GM12878 (cell line): Measurements from ENCODE around the gene CPVL. TPM values are rescaled to one million over a fixed set of nuclear protein-coding genes. Genes with fewer than 3 reads are reported as not detected.

ENCODE experiments used
- EGR1 ChIP-seq, 2 experiments: IDR thresholded peaks; 1 replicate in 1 of 2; 2 replicates in 1 of 2; pipeline ENCODE4 v1.6.1; 2011 to 2012; ENCODE audit warnings: low read depth in 2 of 2, low read length in 2 of 2, borderline replicate concordance in 1 of 2, mild to moderate bottlenecking in 1 of 2, moderate library complexity in 1 of 2
- EP300 ChIP-seq, 2 experiments: fragments of 150-350 bp in 1 of 2; IDR thresholded peaks; 2 replicates each; pipeline ENCODE4 v1.6.1; 2011 to 2012; ENCODE audit warnings: low read depth in 2 of 2, low read length in 2 of 2, borderline replicate concordance in 1 of 2, improper control_type of control experiment in 1 of 2, inconsistent platforms in 1 of 2; ENCODE audit not compliant: control insufficient read depth in 1 of 2
- NFYB ChIP-seq: IDR thresholded peaks from 2 replicates; pipeline ENCODE4 v1.6.1; 2011; ENCODE audit warnings: low read depth, mild to moderate bottlenecking, low read length, improper control_type of control experiment, moderate library complexity; ENCODE audit not compliant: insufficient read depth
- NR2F1 ChIP-seq: fragments of 450-650 bp; conservative IDR thresholded peaks from 2 replicates; pipeline ENCODE4 v1.6.1; 2017; ENCODE audit warnings: mild to moderate bottlenecking
- POLR2A ChIP-seq: IDR thresholded peaks from 2 replicates; pipeline ENCODE4 v1.6.1; 2011; ENCODE audit warnings: low read depth, mild to moderate bottlenecking, low read length
- POLR2AphosphoS2 ChIP-seq: IDR thresholded peaks from 2 replicates; pipeline ENCODE4 v1.6.1; 2011; ENCODE audit warnings: low read depth, mild to moderate bottlenecking, low read length, improper control_type of control experiment, moderate library complexity
- SREBF1 ChIP-seq: IDR thresholded peaks from 2 replicates; pipeline ENCODE4 v1.6.1; 2012; ENCODE audit warnings: mild to moderate bottlenecking, low read length
- TCF3 ChIP-seq: IDR thresholded peaks from 2 replicates; pipeline ENCODE4 v1.6.1; 2012; ENCODE audit warnings: low read depth, mild to moderate bottlenecking, low read length, borderline replicate concordance; ENCODE audit not compliant: insufficient read depth
- polyA plus RNA-seq, 11 experiments: library from polyadenylated mRNA; depleted of rRNA in 4 of 11; unstranded in 6 of 11; stranded (reverse) in 5 of 11; fragments of >200 nt; fragmentation: Nextera tagmentation in 4 of 11; fragmentation: Illumina TruSeq in 1 of 11; extraction: Ambion mirVana in 4 of 11; extraction: Trizol in 1 of 11; gene quantifications; 1 replicate in 1 of 11; 2 replicates in 10 of 11; pipeline versions ENCODE4 v1.2.1 to v1.2.3, GENCODE V29; 2011 to 2016; ENCODE audit warnings: inconsistent platforms in 2 of 11, missing spikeins in 2 of 11, low read depth in 1 of 11
- total RNA-seq, 4 experiments: library from RNA; depleted of rRNA in 3 of 4; stranded (reverse); fragments of >200 nt in 3 of 4; fragmentation: Illumina TruSeq in 1 of 4; extraction: Trizol in 1 of 4; gene quantifications; 2 replicates each; pipeline versions ENCODE4 v1.2.1 to v1.2.3, GENCODE V29; 2013 to 2021
- TF ChIP-seq, protein P1 (sequence below): fragments of 450-650 bp; formaldehyde crosslinking; IDR thresholded peaks from 2 replicates; pipeline ENCODE4 v1.5.0; 2022; ENCODE audit warnings: mild to moderate bottlenecking, missing genetic modification characterization
- TF ChIP-seq, protein P2 (sequence below): fragments of 150-350 bp; IDR thresholded peaks from 2 replicates; pipeline ENCODE4 v1.6.1; 2014; ENCODE audit warnings: mild to moderate bottlenecking, low read depth, low read length
- TF ChIP-seq, protein P3 (sequence below): fragments of 450-650 bp; IDR thresholded peaks from 2 replicates; pipeline ENCODE4 v1.6.1; 2014; ENCODE audit warnings: mild to moderate bottlenecking

CPVL gene
- total and polyA plus RNA-seq, 10 of the 15 experiments (the other 5 are each of a cell fraction or from before 2014, with no cell fraction given), result 0.59 TPM; not detected in 9

DNA sequence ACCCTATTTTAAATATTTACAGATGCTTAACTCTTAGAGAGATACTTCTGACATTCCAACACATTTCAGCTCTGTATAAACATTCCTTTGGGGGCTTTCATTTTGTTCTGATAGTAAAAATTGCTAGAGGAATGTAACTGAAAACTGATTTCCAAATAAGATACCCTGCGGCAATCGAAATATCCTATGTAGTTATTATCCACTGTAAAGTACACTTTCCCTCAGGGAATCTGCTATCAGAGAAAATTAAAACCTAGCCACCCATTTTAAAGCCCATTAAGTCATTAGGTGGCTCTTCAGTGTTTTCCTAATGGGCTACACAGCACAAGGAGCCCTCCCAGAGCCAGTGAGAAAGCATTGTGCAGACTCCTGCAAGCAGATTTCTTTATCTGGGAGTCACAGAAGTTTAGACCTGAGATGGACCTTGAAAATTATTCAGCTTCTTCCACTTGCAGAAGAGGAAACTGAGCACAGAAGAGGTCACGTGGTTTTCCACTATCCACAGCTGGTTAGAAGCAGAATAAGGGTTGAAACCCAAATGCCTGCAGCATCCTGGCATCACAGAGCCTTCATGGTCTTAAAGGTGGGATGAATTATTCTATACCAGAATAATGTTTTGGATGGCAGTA, 12.6 kb upstream of the CPVL start (continued):
- TF ChIP-seq, protein P1, sequence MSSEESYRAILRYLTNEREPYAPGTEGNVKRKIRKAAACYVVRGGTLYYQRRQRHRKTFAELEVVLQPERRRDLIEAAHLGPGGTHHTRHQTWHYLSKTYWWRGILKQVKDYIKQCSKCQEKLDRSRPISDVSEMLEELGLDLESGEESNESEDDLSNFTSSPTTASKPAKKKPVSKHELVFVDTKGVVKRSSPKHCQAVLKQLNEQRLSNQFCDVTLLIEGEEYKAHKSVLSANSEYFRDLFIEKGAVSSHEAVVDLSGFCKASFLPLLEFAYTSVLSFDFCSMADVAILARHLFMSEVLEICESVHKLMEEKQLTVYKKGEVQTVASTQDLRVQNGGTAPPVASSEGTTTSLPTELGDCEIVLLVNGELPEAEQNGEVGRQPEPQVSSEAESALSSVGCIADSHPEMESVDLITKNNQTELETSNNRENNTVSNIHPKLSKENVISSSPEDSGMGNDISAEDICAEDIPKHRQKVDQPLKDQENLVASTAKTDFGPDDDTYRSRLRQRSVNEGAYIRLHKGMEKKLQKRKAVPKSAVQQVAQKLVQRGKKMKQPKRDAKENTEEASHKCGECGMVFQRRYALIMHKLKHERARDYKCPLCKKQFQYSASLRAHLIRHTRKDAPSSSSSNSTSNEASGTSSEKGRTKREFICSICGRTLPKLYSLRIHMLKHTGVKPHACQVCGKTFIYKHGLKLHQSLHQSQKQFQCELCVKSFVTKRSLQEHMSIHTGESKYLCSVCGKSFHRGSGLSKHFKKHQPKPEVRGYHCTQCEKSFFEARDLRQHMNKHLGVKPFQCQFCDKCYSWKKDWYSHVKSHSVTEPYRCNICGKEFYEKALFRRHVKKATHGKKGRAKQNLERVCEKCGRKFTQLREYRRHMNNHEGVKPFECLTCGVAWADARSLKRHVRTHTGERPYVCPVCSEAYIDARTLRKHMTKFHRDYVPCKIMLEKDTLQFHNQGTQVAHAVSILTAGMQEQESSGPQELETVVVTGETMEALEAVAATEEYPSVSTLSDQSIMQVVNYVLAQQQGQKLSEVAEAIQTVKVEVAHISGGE (CRISPR knock-in tag), result no peak
- TF ChIP-seq SREBF1, result no peak
- TF ChIP-seq NR2F1, result no peak
- no peak for TF ChIP-seq TCF3
- TF ChIP-seq POLR2AphosphoS2, result no peak
- no peak for TF ChIP-seq NFYB
- TF ChIP-seq, protein P2, sequence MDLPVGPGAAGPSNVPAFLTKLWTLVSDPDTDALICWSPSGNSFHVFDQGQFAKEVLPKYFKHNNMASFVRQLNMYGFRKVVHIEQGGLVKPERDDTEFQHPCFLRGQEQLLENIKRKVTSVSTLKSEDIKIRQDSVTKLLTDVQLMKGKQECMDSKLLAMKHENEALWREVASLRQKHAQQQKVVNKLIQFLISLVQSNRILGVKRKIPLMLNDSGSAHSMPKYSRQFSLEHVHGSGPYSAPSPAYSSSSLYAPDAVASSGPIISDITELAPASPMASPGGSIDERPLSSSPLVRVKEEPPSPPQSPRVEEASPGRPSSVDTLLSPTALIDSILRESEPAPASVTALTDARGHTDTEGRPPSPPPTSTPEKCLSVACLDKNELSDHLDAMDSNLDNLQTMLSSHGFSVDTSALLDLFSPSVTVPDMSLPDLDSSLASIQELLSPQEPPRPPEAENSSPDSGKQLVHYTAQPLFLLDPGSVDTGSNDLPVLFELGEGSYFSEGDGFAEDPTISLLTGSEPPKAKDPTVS, result no peak
- TF ChIP-seq, protein P3, sequence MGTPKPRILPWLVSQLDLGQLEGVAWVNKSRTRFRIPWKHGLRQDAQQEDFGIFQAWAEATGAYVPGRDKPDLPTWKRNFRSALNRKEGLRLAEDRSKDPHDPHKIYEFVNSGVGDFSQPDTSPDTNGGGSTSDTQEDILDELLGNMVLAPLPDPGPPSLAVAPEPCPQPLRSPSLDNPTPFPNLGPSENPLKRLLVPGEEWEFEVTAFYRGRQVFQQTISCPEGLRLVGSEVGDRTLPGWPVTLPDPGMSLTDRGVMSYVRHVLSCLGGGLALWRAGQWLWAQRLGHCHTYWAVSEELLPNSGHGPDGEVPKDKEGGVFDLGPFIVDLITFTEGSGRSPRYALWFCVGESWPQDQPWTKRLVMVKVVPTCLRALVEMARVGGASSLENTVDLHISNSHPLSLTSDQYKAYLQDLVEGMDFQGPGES, result no peak
- no peak for TF ChIP-seq EGR1 (IDR thresholded peaks at IDR 0.05; ENCODE audit: borderline replicate concordance in 1 of 2, low read depth in 2 of 2, low read length in 2 of 2)
- no peak for TF ChIP-seq POLR2A
- no peak for TF ChIP-seq EP300 (IDR thresholded peaks at IDR 0.05; ENCODE audit: borderline replicate concordance in 1 of 2, control insufficient read depth in 1 of 2, low read depth in 2 of 2, low read length in 2 of 2)
